Hepatocyte (in vitro differentiated cells): ENCODE results near the gene MED16. TPM values are rescaled to one million over a fixed set of nuclear protein-coding genes. Genes with fewer than 3 reads are reported as not detected.

Experiments
- DNase-seq: peaks from one replicate; pipeline ENCODE4 v3.0.0-alpha.2; 2016; ENCODE audit warnings: low spot score
- H2AFZ ChIP-seq: fragments of 200-600 bp; sonication (generic); 2 replicates; pipeline ENCODE4 v1.6.0; 2016; ENCODE audit warnings: antibody characterized with exemption, mild to moderate bottlenecking
- H3K27ac ChIP-seq: fragments of 200-600 bp; sonication (generic); 2 replicates; pipeline ENCODE4 v1.5.1; 2016; ENCODE audit warnings: mild to moderate bottlenecking
- H3K27me3 ChIP-seq: fragments of 200-600 bp; sonication (generic); 2 replicates; pipeline ENCODE4 v1.6.1; 2016
- H3K36me3 ChIP-seq: fragments of 200-600 bp; sonication (generic); replicated peaks from 2 replicates; pipeline ENCODE4 v1.5.1; 2016; ENCODE audit warnings: low read depth; ENCODE audit not compliant: insufficient read depth
- H3K4me1 ChIP-seq: fragments of 200-600 bp; sonication (generic); 2 replicates; pipeline ENCODE4 v1.5.1; 2016; ENCODE audit warnings: mild to moderate bottlenecking, moderate library complexity; ENCODE audit not compliant: insufficient read depth
- H3K4me2 ChIP-seq: fragments of 200-600 bp; sonication (generic); 2 replicates; pipeline ENCODE4 v1.6.0; 2016
- H3K4me3 ChIP-seq: fragments of 200-600 bp; sonication (generic); 2 replicates; pipeline ENCODE4 v1.5.1; 2016; ENCODE audit warnings: mild to moderate bottlenecking
- H3K79me2 ChIP-seq: fragments of 200-600 bp; sonication (generic); 2 replicates; pipeline ENCODE4 v1.6.0; 2017; ENCODE audit warnings: mild to moderate bottlenecking
- H3K9me2 ChIP-seq: fragments of 200-600 bp; sonication (generic); replicated peaks from 2 replicates; pipeline ENCODE4 v1.6.0; 2017; ENCODE audit warnings: mild to moderate bottlenecking; ENCODE audit not compliant: insufficient read depth
- H3K9me3 ChIP-seq: fragments of 200-600 bp; sonication (generic); 2 replicates; pipeline ENCODE4 v1.5.1; 2016; ENCODE audit warnings: low read depth, mild to moderate bottlenecking
- H4K20me1 ChIP-seq: fragments of 200-600 bp; sonication (generic); 2 replicates; pipeline ENCODE4 v1.6.0; 2016; ENCODE audit warnings: mild to moderate bottlenecking; ENCODE audit not compliant: insufficient read depth, poor library complexity, severe bottlenecking
- CTCF ChIP-seq: fragments of 200-600 bp; sonication (generic); IDR thresholded peaks from 2 replicates; pipeline ENCODE4 v1.5.1; 2016; ENCODE audit warnings: antibody characterized with exemption, mild to moderate bottlenecking; ENCODE audit not compliant: poor library complexity
- EZH2 ChIP-seq: fragments of 200-600 bp; sonication (generic); IDR thresholded peaks from 2 replicates; pipeline ENCODE4 v1.6.1; 2016; ENCODE audit warnings: antibody characterized with exemption, mild to moderate bottlenecking, borderline replicate concordance
- EZH2phosphoT487 ChIP-seq: fragments of 200-600 bp; sonication (generic); IDR thresholded peaks from one replicate; pipeline ENCODE4 v1.6.1; 2018; ENCODE audit warnings: antibody characterized with exemption, mild to moderate bottlenecking, low read depth, moderate library complexity; ENCODE audit not compliant: unreplicated experiment, severe bottlenecking
- WGBS: methylation state at CpG from one replicate; pipeline ENCODE4 v1.1.6; 2016; ENCODE audit warnings: low lambda C conversion rate; ENCODE audit errors: missing lambda C conversion rate; 5-methylcytosine and 5-hydroxymethylcytosine counted together
- polyA plus RNA-seq: library from polyadenylated mRNA; unstranded; fragments of >200 nt; fragmentation: Nextera tagmentation; extraction: Ambion mirVana; gene quantifications from 2 replicates; pipeline ENCODE4 v1.2.1, GENCODE V29; 2016
- total RNA-seq: library from RNA; depleted of rRNA; stranded (reverse); fragments of >200 nt; gene quantifications from 2 replicates; pipeline ENCODE4 v1.2.3, GENCODE V29; 2014

Gene MED16
- total and polyA plus RNA-seq, 2 experiments from 2014 or later, result 32.1 to 80.9 TPM

GRCh38 chr19:932648-933552 lies 39.9 kb upstream of the MED16 start:
- peaks cover 90% of the 10 kb centered on the region for H4K20me1 ChIP-seq
- H3K9me3 ChIP-seq, result no peaks in the 10 kb centered on the region
- DNase-seq, result no peak
- H3K27ac ChIP-seq, result peak overlapping the region; percentile 77
- H3K9me2 ChIP-seq, result no peaks in the 10 kb centered on the region
- no peaks in the 10 kb centered on the region for H3K27me3 ChIP-seq
- WGBS, result 49% methylated on average over 53 of the region's 54 CpGs
- peaks cover 42% of the 10 kb centered on the region for H3K4me1 ChIP-seq
- TF ChIP-seq EZH2 (no peak), EZH2phosphoT487 (no peak), CTCF (no peak)
- H3K36me3 ChIP-seq, result no peaks in the 10 kb centered on the region
- peaks cover 98% of the 10 kb centered on the region for H3K79me2 ChIP-seq
- H3K4me2 ChIP-seq, result peak overlapping the region; percentile 74
- H3K4me3 ChIP-seq, result no peak overlapping the region
- no peak overlapping the region for H2AFZ ChIP-seq

GRCh38 chr19:931860-932647 lies 39.1 kb upstream of the MED16 start:
- TF ChIP-seq CTCF, result no peak
- TF ChIP-seq EZH2phosphoT487, result no peak
- no peak for TF ChIP-seq EZH2
- Histone ChIP-seq H3K9me3 (no peaks in the 10 kb centered on the region), H3K4me1 (peaks cover 42% of the 10 kb centered on the region), H3K79me2 (peaks cover 99% of the 10 kb centered on the region), H3K4me3 (no peak overlapping the region), H2AFZ (no peak overlapping the region), H3K9me2 (no peaks in the 10 kb centered on the region), H3K27ac (peak overlapping the region; percentile 77), H3K4me2 (peak overlapping the region; percentile 74), H4K20me1 (peaks cover 86% of the 10 kb centered on the region), H3K36me3 (no peaks in the 10 kb centered on the region), H3K27me3 (no peaks in the 10 kb centered on the region)
- 93% methylated on average over 24 of the region's 32 CpGs for WGBS
- no peak for DNase-seq

- Histone ChIP-seq H2AFZ (no peak overlapping the region), H3K9me3 (no peaks in the 10 kb centered on the region), H3K36me3 (no peaks in the 10 kb centered on the region), H3K79me2 (peaks cover 91% of the 10 kb centered on the region), H3K4me2 (peak overlapping the region; percentile 51), H3K4me3 (no peak overlapping the region), H3K9me2 (no peaks in the 10 kb centered on the region), H3K4me1 (peaks cover 36% of the 10 kb centered on the region), H3K27me3 (no peaks in the 10 kb centered on the region), H4K20me1 (peaks cover 64% of the 10 kb centered on the region), H3K27ac (no peak overlapping the region)
- TF ChIP-seq CTCF, result no peak
- no peak for TF ChIP-seq EZH2phosphoT487
- TF ChIP-seq EZH2, result no peak
- WGBS, result 98% methylated on average over 6 of the region's 6 CpGs
- DNase-seq, result no peak
These were observed 36.9 kb upstream of the MED16 start for GRCh38 chr19:929891-930258.
